ENCODE results near the gene ATP9A.
"Not testable (repeated sequence)": the region's sequence is repeated elsewhere in the genome, so short reads cannot be mapped to it uniquely, and the experiment has no call there.

ATP9A gene

DNA sequence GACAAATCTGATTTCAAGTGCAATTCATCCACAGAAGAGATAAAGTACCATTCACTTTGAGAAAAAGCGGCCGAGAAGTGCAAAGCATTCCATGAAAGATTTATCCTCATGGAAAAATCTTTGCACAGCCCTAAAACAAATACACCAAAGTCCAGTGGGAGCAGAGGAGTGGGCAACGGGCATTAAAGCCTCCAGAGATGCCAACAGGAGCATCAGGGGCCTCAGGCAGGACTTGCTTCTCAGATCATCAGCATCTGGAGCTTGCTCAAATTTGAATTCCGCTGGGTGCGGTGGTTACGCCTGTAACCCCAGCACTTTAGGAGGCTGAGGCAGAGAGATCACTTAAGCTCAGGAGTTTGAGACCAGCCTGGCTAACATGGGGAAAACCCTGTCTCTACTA lies 115.0 kb downstream of the ATP9A start:
- DNase-seq, result no peak

DNA sequence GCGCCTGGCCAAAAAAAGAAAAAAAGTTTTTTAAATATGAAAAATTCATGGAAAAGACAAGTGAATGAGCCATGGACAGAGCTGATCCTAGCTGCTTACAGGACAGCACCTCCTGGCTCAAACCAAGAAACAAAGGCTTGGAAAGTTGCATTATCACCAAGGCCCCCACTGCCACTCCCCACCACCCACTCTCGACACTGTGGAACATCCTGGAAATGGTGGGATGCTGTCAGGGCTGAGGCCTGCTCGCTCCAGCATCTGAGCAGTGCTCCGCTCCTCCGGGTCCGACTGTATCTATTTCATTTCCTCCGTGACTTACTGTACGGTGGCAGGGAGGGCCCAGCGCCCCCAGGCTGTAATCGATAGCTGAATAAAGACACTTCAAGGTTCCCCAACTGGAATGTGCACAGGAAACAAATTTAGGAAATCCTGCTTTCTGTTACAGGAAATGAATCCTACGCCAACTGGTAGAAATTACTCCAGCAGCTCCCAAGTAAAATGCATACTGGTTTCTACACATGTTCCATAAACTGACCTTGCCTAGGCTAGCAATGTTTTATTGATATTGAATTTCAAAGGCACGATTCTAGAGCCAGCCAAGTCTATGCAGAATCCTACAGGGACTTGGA lies 116.2 kb downstream of the ATP9A start:
- DNase-seq, result no peak

DNA sequence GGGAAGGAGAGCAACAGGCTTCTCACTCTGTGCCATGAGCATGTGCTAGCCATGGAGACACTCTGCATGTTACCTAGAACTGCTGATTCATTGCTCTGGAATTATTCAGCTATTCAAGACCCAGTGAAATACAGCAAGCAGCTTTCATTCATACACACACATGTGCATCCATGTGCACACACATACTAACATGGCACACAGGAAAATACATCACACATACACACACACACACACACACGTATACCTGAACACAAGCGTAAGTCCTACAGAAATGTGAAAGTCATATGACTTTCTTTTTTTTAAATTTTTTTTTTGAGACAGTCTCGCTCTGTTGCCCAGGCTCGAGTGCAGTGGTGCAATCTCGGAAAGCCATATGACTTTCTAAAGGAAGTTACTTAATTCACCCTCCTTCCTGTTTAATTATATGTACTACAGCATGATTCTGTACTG lies 117.5 kb downstream of the ATP9A start:
- DNase-seq, result peak; percentile 23 to 58

DNA sequence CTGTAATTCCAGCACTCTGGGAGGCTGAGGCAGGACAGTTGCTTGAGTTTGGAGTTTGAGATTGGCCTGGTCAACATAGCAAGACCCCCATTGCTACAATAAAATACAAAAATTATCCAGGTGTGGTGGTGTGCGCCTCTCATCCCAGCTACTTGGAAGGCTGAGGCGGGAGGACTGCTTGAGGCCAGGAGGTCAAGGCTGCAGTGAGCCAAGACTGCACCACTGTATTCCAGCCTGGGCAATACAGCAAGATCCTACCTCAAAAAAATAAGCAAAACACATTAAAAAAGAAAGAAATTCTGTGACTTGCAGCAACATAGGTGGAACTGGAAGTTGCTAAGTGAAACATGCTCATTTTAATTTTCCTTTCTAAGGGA lies 119.6 kb downstream of the ATP9A start:
- DNase-seq, result no peak

DNA sequence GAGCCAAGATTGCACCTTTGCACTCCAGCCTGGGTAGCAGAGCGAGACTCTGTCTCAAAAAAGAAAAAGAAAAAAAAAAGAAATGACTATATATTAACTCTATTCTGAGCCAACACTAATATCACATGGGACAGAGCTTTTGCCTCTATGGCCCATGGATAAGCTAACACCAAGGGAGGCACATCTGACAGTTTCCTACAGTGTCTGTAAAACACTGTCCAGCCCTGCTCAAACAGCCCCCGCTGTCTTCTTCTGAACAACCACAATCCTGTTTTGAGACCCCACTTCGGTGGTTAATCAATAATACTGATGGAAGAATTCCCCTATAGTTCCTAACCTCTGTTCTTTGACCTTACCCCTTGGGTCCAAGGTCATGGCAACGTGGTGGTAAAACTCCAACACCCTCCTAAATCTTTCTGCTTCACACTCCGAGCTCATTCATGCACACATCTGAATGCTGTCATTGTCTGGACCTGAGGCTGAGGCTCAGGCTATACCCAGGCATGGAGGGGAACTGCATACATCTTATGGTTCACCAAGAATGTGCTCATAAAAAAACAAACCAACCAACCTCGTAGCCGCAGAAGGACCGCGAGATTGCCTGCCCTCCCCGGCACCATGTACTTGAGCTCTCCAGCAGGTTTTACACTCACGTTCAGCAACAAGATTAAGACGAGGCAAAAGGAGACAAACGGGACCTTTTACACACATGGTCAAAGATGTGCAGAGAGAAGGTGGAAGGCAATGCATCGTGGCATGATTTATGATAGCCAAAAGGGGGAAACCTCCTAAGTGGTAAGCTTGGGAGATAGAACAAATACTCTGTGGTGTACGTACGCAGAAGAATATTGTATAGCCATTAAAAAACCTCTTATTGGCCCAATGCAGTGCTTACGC lies 120.3 kb downstream of the ATP9A start:
- no peak for DNase-seq

DNA sequence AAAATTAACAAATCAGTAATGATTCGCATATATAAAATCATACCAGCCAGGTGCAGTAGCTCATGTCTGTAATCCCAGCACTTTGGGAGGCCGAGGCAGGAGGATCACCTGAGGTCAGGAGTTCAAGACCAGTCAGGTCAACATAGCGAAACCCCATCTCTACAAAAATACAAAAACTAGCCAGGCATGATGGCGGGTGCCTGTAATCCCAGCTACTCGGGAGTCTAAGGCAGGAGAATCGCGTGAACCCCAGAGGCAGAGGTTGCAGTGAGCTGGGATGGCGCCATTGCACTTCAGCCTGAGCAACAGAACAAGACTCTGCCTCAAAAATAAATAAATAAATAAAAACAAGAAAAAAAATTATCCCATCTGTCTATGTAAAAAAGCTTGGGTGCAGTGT lies 124.4 kb downstream of the ATP9A start:
- not testable (repeated sequence) for DNase-seq

DNA sequence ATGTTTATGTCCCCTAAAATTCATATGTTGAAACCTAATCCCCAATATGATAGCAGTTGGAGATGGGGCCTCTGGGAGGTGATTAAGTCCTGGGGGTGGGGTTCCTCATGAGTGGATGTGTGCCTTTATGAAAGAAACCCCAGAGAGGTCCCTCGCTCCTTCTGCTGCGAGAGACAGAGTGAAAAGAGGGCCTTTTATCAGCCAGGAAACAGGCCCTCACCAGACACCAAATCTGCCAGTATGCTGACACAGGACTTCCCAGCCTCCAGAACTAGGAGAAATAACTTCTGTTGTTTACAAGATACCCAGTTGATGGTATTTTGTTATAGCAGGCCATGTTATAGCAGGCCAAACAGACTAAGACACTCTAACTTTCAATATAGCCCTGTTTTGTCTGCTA lies 124.8 kb downstream of the ATP9A start:
- DNase-seq, result peak in 1 of 2 donors; percentile 52

DNA sequence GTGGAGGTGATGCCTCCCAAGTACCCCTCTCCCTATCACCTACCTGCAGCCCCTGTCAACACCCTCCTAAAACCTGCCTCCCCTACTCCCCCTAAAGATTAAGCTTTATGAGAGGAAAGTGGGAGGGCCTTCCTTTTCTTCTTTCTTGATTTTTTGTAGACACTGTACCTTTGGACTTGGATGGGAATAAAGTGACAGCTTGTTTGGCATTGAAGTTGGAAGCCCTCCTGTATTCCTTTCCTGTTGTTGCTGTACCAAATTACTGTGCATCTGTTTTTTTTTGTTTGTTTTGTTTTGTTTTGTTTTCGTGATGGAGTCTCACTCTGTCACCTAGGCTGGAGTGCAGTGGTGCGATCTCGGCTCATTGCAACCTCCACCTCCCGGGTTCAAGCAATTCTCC lies 126.3 kb downstream of the ATP9A start:
- no peak for DNase-seq

DNA sequence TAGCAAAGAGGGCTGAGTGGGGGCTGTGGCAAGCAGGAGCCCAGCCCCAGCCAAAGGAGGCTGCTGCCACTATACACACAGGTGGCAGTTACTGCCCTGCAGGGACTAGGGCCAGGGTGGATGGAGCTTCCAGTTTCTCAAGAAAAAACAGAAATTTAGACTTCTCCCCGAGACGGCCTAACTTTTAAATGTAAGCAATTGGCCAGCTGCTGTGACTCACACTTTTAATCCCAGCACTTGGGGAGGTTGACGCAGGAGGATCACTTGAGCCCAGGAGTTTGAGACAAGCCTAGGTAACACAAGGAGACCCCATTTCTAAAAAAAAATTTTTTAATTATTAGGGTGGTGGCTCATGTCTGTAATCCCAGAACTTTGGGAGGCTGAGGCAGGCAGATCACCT lies 127.4 kb downstream of the ATP9A start:
- no peak for DNase-seq

DNA sequence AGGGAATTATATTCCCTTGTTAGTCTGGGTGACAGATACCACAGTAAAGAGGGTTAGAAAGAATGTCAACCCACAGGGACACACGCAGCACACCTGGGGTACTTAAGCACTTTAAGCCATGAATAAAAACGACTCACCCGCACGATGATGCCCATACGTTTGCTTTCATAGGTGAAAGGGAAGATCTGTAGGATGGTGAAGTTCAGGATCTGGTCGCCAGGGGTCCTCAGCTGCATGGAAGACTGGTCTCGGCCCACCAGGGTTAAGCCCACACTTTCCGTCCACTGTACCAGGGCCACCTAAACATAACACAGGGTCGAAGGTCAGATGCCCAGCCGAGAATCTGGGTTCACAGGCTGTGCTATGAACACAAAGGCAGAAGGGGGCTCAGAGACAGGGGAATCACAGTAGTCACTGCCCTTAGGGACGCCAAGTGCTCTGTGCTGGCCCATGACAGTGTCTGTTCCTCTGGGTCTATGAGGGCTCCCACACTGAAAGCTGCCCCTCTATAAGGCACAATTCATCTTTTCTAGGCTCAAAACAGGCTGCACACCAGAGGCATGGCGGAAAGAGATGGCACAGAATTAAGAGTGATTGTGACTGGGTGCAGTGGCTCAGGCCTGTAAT lies 128.9 kb downstream of the ATP9A start:
- peak; percentile 31 to 42 for DNase-seq

DNA sequence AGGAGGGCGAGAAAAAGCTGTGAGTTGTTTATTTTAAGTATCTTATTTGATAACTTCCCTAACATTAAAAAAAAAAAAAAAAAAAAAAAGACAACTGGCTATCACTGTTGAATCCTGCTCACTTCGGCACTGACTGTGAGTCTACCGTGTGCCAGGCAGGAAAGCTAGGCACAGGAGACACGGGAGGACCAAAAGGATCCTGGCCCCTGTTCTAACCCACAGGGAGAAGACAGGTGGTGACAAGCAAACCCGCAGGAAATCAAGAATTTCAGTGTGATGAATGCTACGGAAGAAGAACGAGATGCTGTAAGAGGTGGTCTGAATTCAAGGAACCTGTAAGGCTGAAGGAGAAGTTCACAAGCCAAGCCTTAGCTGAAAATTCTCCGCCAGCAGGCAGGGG lies 130.9 kb downstream of the ATP9A start:
- no peak for DNase-seq

DNA sequence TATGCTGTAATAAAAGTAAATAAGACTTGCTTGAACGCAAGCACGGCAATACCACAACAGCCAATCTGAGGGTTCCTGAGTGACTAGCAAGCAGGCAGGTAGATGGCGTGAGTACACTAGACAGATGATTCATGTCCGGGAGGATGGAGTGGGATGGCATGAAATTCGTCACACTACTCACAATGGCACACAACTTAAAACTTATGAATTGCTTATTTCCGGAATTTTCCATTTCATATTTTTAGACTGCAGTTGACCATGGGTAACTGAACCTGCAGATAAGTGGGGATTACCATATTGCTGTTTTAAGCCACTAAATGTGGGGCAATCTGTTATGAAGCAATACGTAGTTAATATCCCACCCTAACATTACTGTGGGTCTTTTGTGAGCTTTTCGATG lies 132.1 kb downstream of the ATP9A start:
- DNase-seq, result no peak

DNA sequence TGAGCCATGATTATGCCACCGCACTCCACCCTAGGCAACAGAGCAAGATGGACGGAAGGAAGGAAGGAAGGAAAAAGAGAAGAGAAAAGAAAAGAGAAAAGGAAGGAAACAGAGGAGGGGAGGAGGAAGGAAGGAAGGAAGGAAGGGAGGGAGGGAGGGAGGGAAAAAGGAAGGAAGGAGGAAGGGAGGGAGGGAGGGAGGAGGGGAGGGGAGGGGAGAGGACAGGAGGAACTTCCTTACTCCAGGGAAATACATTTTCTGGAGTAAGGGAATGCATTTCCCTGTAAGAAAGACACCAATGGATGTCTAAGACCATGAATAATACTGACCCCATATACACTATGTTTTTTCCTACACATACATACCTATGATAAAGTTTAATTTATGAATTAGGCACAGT lies 132.5 kb downstream of the ATP9A start:
- no peak for DNase-seq

DNA sequence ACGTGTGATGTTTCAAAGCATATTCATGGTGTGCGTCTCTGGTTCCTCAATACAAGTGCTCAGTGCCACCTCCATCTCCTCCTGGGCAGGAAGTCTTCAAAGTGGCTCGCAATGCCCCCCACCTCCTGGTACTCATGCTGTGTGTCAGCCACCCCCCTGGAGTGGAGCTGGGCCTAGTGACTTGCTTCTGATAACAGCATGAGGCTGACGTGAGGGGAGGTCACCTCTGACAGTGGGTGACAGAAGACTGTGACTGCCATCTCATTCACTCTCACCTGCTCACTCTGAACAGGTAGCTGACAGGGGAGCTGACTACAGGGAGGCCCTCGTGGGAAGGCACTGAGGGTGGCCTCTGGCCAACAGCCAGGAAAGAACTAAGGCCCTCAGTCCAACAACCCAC lies 133.3 kb downstream of the ATP9A start:
- DNase-seq, result no peak

DNA sequence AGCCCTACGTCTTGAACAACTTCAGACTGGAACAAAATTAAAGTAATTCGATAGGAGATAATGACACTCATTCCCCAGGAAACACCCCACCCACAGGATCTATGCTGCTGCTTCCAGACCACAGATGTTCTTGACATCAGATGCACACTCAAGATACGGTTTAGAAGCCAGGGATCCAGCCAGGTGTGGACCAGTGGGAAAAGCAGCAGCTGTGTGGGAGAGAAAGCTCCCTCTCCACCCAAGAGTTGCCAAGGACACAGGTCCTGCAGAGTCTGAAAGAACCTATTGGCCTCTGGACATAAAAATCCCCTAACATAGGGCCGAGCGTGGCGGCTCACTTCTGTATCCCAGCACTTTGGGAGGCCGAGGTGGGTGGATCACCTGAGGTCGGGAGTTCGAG lies 133.9 kb downstream of the ATP9A start:
- DNase-seq, result no peak

DNA sequence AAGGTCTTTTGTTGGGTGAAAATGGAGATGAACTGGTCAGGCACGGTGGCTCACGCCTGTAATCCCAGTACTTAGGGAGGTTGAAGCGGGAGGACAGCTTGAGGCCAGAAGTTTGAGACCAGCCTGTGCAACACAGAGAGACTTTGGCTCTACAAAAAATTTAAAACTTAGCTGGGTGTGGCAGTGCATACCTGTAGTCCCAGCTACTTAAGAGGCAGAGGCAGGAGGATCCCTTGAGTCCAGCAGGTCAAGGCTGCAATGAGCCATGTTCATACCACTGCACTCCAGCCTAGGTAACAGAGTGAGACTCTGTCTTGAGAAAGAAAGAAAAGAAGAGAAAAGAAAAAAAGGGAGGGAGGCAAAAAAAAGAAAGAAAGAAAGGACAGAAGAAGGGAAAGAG lies 134.8 kb downstream of the ATP9A start:
- DNase-seq, result no peak

DNA sequence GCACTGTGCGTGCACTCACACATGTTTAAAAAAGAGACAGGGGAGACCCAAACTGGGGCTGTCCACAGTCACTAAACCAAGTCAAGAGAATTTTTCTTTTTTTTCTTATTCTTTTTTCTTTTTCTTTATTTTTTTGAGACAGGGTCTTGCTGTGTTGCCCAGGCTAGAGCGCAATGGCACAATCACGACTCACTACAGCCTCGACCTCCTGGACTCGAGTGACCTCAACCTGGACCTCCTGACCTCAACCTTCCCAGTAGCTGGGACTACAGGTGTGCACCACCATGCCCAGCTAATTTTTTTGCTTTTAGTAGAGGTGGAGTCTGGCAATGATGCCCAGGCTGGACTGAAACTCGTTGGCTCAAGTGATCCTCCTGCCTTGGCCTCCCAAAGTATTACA lies 136.2 kb downstream of the ATP9A start:
- no peak for DNase-seq

DNA sequence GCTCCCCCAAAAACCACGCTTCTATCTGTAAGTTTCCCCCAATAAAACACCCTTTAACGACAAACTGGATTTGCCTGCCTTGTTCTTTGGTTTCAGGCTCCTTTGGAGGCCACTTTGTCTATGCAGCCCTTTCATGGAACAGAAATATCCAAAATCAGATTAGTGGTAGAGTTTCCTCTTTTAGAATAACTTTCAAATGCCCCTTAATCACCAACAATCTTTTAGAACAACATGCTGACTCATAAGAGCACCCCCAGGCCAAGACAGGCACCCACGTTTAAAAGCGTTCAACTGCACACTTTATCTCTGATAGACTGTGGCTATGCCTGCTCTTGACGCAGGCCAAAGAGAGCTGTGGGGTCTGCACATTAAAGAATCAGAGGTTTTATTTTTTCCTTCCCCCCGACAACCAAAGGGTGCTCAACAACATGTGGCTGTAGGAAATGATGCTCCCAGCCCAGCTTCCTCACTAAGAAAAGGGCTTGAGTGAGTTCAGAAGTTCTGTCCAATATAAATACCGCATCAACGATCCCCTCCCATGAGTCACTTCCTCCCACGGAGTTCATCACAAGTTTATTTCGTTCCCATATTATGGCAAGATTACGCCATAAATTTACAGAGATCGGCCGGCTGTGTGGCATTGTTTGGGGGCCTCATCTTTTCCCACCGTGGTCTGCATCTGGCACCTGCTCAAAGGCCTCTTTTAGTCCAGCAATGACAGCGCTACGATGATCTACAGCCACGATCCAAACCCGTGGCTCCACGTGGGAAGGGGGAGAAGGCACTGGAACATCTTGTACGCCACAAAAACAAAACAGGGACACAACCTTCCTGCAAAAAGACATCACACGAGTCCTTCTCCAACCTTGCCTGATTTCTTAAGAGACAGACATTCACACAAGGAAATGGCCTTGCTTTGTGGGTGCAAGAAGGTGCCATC lies 136.9 kb downstream of the ATP9A start:
- peak; percentile 45 to 77 for DNase-seq

DNA sequence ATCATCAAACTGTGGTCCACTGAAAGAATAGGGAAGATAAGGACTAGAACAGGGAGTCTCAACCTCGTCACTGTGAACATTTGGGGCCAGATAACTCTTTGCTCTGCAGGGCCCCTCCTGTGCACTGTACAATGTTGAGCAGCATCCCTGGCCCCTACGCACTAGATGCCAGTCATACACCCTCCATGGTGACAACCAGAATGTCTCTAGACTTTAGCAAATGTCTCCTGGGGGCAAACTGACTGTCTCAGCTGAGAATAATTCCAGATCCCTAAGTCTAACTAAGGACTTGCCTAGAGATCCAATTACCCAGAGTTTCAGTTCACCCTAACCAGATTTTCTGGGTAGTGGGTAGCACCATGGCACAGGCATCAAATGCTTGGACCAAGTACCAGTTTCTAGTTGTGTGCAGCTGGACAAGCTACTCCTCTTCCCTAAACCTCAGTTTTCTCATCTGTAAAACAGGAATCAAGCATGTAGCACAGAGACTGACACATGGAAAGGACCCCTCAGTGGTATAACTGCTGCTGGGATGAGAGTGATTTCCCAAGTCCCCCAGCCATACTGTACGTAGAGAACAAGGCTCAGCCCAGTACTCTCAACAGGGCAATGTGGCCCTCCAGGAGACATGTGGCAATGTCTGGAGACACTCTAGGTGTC lies 138.7 kb downstream of the ATP9A start:
- no peak for DNase-seq

DNA sequence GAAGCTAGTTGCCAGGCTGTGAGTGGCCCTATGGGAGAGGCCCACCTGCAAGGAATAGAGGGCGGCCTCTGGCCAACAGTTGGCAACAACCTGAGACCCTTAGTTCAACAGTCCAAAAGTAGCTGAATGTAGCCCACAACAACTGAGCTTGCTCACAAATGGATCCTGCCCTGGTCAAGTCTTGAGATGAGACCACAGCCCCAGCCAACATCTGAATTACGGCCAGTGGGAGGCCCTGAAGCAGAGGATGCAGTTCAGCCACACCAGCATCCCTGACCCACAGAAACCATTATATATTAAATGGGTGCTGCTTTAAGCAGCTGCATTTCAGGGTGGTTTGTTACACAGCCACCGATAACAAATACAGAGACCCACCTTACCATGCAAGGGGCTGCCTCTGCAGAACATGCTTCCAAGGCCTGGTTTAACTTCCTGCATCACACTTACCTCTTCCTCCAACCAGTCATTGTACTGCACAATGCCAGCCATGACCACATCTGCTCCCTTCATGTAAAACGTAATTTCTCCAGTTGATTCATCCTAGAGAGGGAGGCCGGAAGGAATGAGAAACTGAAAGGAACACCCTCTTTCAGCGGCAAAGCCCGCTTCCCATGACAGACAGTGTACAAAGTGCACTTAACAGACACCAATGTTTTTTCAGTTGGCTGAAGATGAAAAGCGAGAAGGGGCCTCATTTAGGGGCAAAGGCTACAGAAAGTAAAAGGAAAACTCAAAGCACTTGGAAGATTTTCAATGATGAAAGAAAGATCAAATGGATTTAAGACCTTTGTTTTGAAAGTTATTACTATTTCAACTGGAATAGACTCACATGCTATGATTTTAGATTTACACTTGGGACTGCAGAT lies 139.4 kb downstream of the ATP9A start:
- DNase-seq, result no peak

DNA sequence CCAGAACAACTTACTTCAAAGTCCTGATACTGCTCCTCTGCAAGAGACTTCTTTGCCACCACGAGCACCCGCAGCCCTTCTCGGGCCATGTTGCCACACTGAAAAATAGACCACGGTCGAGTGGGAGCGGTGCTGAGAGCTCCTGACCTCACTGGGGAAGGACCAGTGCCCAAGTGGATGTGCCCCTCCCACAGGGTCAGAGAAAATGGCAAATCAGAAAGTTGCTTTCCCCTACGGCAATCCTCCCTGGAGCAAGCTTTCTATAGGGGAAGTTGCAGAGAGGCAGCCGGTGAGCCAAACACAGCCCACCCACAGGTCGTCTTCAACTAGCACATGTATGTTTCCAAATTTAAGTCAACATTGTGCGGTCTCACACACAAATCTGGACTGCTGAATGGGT lies 140.6 kb downstream of the ATP9A start:
- no peak for DNase-seq
